Measurements from ENCODE around the gene ENPP6. TPM values are rescaled to one million over a fixed set of nuclear protein-coding genes. Genes with fewer than 3 reads are reported as not detected.

ENPP6 gene
- total RNA-seq, 2 experiments from 2014 or later = not detected

DNA sequence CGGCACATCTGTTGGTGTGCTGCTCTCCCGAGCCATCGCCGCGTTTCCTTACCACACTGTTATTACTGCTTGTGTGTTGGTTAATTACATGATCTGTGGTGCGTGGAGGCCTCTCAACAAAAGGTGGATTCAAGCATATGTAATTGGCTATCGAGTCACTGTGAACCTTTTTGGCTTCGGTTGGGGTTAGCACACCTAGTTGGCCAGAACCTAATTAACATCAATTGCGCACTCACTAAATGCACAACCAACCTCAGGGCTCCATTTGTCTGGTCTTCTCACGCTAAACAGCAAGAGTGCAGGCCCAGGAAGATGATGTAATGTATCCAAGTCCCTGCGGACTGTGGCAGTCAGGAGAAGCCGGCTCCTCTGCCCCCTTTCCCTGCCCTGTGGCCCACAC, 17.4 kb downstream of the ENPP6 start:
- no peaks in the 10 kb centered on the region for H3K9me3 ChIP-seq (ENCODE audit: control insufficient read depth in 1 of 2, insufficient read depth in 1 of 2, low read length in 2 of 2)
- TF ChIP-seq, protein P1, sequence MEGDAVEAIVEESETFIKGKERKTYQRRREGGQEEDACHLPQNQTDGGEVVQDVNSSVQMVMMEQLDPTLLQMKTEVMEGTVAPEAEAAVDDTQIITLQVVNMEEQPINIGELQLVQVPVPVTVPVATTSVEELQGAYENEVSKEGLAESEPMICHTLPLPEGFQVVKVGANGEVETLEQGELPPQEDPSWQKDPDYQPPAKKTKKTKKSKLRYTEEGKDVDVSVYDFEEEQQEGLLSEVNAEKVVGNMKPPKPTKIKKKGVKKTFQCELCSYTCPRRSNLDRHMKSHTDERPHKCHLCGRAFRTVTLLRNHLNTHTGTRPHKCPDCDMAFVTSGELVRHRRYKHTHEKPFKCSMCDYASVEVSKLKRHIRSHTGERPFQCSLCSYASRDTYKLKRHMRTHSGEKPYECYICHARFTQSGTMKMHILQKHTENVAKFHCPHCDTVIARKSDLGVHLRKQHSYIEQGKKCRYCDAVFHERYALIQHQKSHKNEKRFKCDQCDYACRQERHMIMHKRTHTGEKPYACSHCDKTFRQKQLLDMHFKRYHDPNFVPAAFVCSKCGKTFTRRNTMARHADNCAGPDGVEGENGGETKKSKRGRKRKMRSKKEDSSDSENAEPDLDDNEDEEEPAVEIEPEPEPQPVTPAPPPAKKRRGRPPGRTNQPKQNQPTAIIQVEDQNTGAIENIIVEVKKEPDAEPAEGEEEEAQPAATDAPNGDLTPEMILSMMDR (IDR thresholded peaks at IDR 0.05) = no peak
- peaks cover 9% of the 10 kb centered on the region for H3K27me3 Mint-ChIP-seq
- no peaks in the 10 kb centered on the region for H3K36me3 ChIP-seq (ENCODE audit: insufficient read depth, low read length)
- POLR2A ChIA-PET = no interaction called here
- CTCF ChIA-PET = no interaction called here
- H3K27ac Mint-ChIP-seq = no peak overlapping the region
- no peaks in the 10 kb centered on the region for H3K4me1 Mint-ChIP-seq (ENCODE audit: low read depth)
- DNase-seq = no peak
- H3K9me3 Mint-ChIP-seq = no peaks in the 10 kb centered on the region
- no peak for ATAC-seq (ENCODE audit: poor library complexity)
- no peaks in the 10 kb centered on the region for H3K36me3 Mint-ChIP-seq (ENCODE audit: low read depth)
- H3K4me3 Mint-ChIP-seq = no peak overlapping the region
- no peaks in the 10 kb centered on the region for H3K27me3 ChIP-seq (ENCODE audit: control insufficient read depth in 1 of 2, insufficient read depth in 2 of 2, low read length in 2 of 2)
- H3K4me3 ChIP-seq (ENCODE audit: low read length) = no peak overlapping the region
- intact Hi-C loops (cut with DNase I, micrococcal nuclease) = no loop called here
- no peak overlapping the region for H3K27ac ChIP-seq (ENCODE audit: low read depth in 1 of 2, low read length in 2 of 2)
- no peaks in the 10 kb centered on the region for H3K4me1 ChIP-seq (ENCODE audit: insufficient read depth, low read length)

- no peak for DNase-seq
- H3K4me3 ChIP-seq (ENCODE audit: low read length) = no peak overlapping the region
- no peaks in the 10 kb centered on the region for H3K36me3 ChIP-seq (ENCODE audit: insufficient read depth, low read length)
- no peak overlapping the region for H3K4me3 Mint-ChIP-seq
- no peaks in the 10 kb centered on the region for H3K9me3 ChIP-seq (ENCODE audit: control insufficient read depth in 1 of 2, insufficient read depth in 1 of 2, low read length in 2 of 2)
- no peak overlapping the region for H3K27ac Mint-ChIP-seq
- CTCF ChIA-PET = no interaction called here
- H3K9me3 Mint-ChIP-seq = no peaks in the 10 kb centered on the region
- intact Hi-C loops (cut with DNase I, micrococcal nuclease) = no loop called here
- POLR2A ChIA-PET = no interaction called here
- H3K27me3 ChIP-seq (ENCODE audit: control insufficient read depth in 1 of 2, insufficient read depth in 2 of 2, low read length in 2 of 2) = no peaks in the 10 kb centered on the region
- TF ChIP-seq, protein P1 (IDR thresholded peaks at IDR 0.05) = no peak
- H3K36me3 Mint-ChIP-seq (ENCODE audit: low read depth) = no peaks in the 10 kb centered on the region
- no peak for ATAC-seq (ENCODE audit: poor library complexity)
- H3K27ac ChIP-seq (ENCODE audit: low read depth in 1 of 2, low read length in 2 of 2) = no peak overlapping the region
- peaks cover 9% of the 10 kb centered on the region for H3K27me3 Mint-ChIP-seq
- H3K4me1 Mint-ChIP-seq (ENCODE audit: low read depth) = no peaks in the 10 kb centered on the region
- H3K4me1 ChIP-seq (ENCODE audit: insufficient read depth, low read length) = no peaks in the 10 kb centered on the region
These were observed 17.9 kb downstream of the ENPP6 start for GRCh38 chr4:184199780-184200179.

GRCh38 chr4:184198190-184198589, 19.5 kb downstream of the ENPP6 start:
- Mint-ChIP-seq H3K4me1 (ENCODE audit: low read depth) (no peaks in the 10 kb centered on the region), H3K27me3 (peaks cover 3% of the 10 kb centered on the region), H3K4me3 (no peak overlapping the region), H3K36me3 (ENCODE audit: low read depth) (no peaks in the 10 kb centered on the region), H3K9me3 (no peaks in the 10 kb centered on the region), H3K27ac (no peak overlapping the region)
- ChIA-PET POLR2A (no interaction called here), CTCF (no interaction called here)
- no peak for ATAC-seq (ENCODE audit: poor library complexity)
- Histone ChIP-seq H3K36me3 (ENCODE audit: insufficient read depth, low read length) (no peaks in the 10 kb centered on the region), H3K27me3 (ENCODE audit: control insufficient read depth in 1 of 2, insufficient read depth in 2 of 2, low read length in 2 of 2) (no peaks in the 10 kb centered on the region), H3K27ac (ENCODE audit: low read depth in 1 of 2, low read length in 2 of 2) (no peak overlapping the region), H3K9me3 (ENCODE audit: control insufficient read depth in 1 of 2, insufficient read depth in 1 of 2, low read length in 2 of 2) (no peaks in the 10 kb centered on the region), H3K4me3 (ENCODE audit: low read length) (no peak overlapping the region), H3K4me1 (ENCODE audit: insufficient read depth, low read length) (no peaks in the 10 kb centered on the region)
- TF ChIP-seq, protein P1 (IDR thresholded peaks at IDR 0.05) = no peak
- intact Hi-C loops (cut with DNase I, micrococcal nuclease) = no loop called here
- DNase-seq = no peak
